IMR-90 (cell line): ENCODE measurements around the gene IQCK. TPM values are rescaled to one million over a fixed set of nuclear protein-coding genes. Genes with fewer than 3 reads are reported as not detected.
A peak's percentile ranks its signal among the peaks of the same experiment; 100 is the strongest.

Experiments used
- ATAC-seq: fragments of 200-7000 bp; cut with Tn5 transposase; 2 replicates; pipeline ENCODE4 v1.9.1; 2020; ENCODE audit warnings: low read depth, mild to moderate bottlenecking, moderate library complexity
- BruUV-seq: library from RNA; stranded (reverse); fragments of 400-500 nt; replicated peaks from 2 replicates; lab custom pipeline; 2021; lab: Mats Ljungman, UMichigan
- CTCF ChIA-PET: fragments of 300-600 bp; formaldehyde crosslinking; extraction: SDS; loops from one replicate; lab custom pipeline; 2021; ENCODE audit warnings: antibody characterized with exemption; lab: Yijun Ruan, JAX
- POLR2A ChIA-PET: fragments of 300-600 bp; sonication (Branson Sonifier 250); formaldehyde crosslinking; loops from one replicate; lab custom pipeline; 2022; ENCODE audit warnings: antibody characterized with exemption; ENCODE audit not compliant: unreplicated experiment; lab: Charles Lee
- DNase-seq: peaks from one replicate; pipeline ENCODE4 v3.0.0; 2013
- H2AFZ ChIP-seq: replicated peaks from 2 replicates; pipeline ENCODE3; 2013; ENCODE audit warnings: low read length, mild to moderate bottlenecking; ENCODE audit not compliant: poor library complexity
- H2AK5ac ChIP-seq: 2 replicates; pipeline ENCODE4 v1.6.1; 2013; ENCODE audit warnings: low read depth, low read length, inconsistent platforms
- H2AK9ac ChIP-seq: replicated peaks from 2 replicates; pipeline ENCODE3; 2013; ENCODE audit warnings: mild to moderate bottlenecking, low read depth, low read length, moderate library complexity; ENCODE audit not compliant: poor library complexity
- H2BK120ac ChIP-seq: 2 replicates; pipeline ENCODE4 v1.6.1; 2013; ENCODE audit warnings: low read depth, low read length, inconsistent platforms
- H2BK15ac ChIP-seq: 3 replicates; pipeline ENCODE4 v1.6.1; 2013; ENCODE audit warnings: low read depth, low read length, inconsistent platforms
- H2BK20ac ChIP-seq: 2 replicates; pipeline ENCODE4 v1.6.1; 2013; ENCODE audit warnings: low read depth, mild to moderate bottlenecking, inconsistent platforms, low read length, moderate library complexity
- H2BK5ac ChIP-seq: 2 replicates; pipeline ENCODE4 v1.6.1; 2013; ENCODE audit warnings: mild to moderate bottlenecking, low read depth, low read length, inconsistent platforms; ENCODE audit not compliant: poor library complexity, severe bottlenecking
- H3K14ac ChIP-seq: replicated peaks from 2 replicates; pipeline ENCODE4 v1.6.1; 2013; ENCODE audit warnings: low read depth, low read length, inconsistent platforms
- H3K18ac ChIP-seq: 2 replicates; pipeline ENCODE4 v1.6.1; 2013; ENCODE audit warnings: low read depth, low read length, control low read depth
- H3K23ac ChIP-seq: 2 replicates; pipeline ENCODE4 v1.6.1; 2013; ENCODE audit warnings: low read depth, low read length, inconsistent platforms
- H3K27ac ChIP-seq: 2 replicates; pipeline ENCODE4 v1.5.1; 2013; ENCODE audit warnings: mild to moderate bottlenecking, control low read depth, low read length; ENCODE audit not compliant: insufficient read depth
- H3K27me3 ChIP-seq: 2 replicates; pipeline ENCODE4 v1.6.1; 2013; ENCODE audit warnings: low read length; ENCODE audit not compliant: control insufficient read depth, insufficient read depth
- H3K36me3 ChIP-seq: 2 replicates; pipeline ENCODE4 v1.6.1; 2013; ENCODE audit warnings: low read length, mixed read lengths; ENCODE audit not compliant: control insufficient read depth, insufficient read depth
- H3K4ac ChIP-seq: 2 replicates; pipeline ENCODE4 v1.6.1; 2013; ENCODE audit warnings: low read depth, low read length, inconsistent platforms
- H3K4me1 ChIP-seq: 2 replicates; pipeline ENCODE4 v1.6.1; 2013; ENCODE audit warnings: low read length, mixed read lengths; ENCODE audit not compliant: control insufficient read depth, insufficient read depth
- H3K4me2 ChIP-seq: 2 replicates; pipeline ENCODE4 v1.6.1; 2013; ENCODE audit warnings: low read depth, mild to moderate bottlenecking, control low read depth, low read length, moderate library complexity
- H3K4me3 ChIP-seq: 2 replicates; pipeline ENCODE4 v1.5.1; 2013; ENCODE audit warnings: low read depth, mild to moderate bottlenecking, control low read depth, low read length, moderate library complexity; ENCODE audit not compliant: insufficient read depth
- H3K56ac ChIP-seq: 2 replicates; pipeline ENCODE4 v1.6.1; 2013; ENCODE audit warnings: low read length, inconsistent platforms; ENCODE audit not compliant: insufficient read depth; ENCODE audit errors: extremely low read depth
- H3K79me1 ChIP-seq, 2 experiments: 2 replicates each; pipeline ENCODE4 v1.6.1; 2013; ENCODE audit warnings: low read length in 2 of 2, inconsistent platforms in 1 of 2, low read depth in 1 of 2
- H3K9ac ChIP-seq: 2 replicates; pipeline ENCODE4 v1.6.1; 2013; ENCODE audit warnings: low read depth, low read length, control low read depth
- H3K9me1 ChIP-seq: 2 replicates; pipeline ENCODE4 v1.6.1; 2013; ENCODE audit warnings: low read length, inconsistent platforms; ENCODE audit not compliant: insufficient read depth
- H3K9me3 ChIP-seq: 2 replicates; pipeline ENCODE4 v1.6.1; 2013; ENCODE audit warnings: low read length; ENCODE audit not compliant: control insufficient read depth, insufficient read depth
- H4K20me1 ChIP-seq: 2 replicates; pipeline ENCODE4 v1.6.1; 2013; ENCODE audit warnings: low read length, inconsistent platforms; ENCODE audit not compliant: insufficient read depth
- H4K5ac ChIP-seq: 2 replicates; pipeline ENCODE4 v1.6.1; 2013; ENCODE audit warnings: mild to moderate bottlenecking, low read depth, low read length, control low read depth
- H4K8ac ChIP-seq, 2 experiments: 2 replicates each; pipeline ENCODE4 v1.6.1; 2013; ENCODE audit warnings: low read depth in 2 of 2, low read length in 2 of 2, control low read depth in 1 of 2, inconsistent platforms in 1 of 2
- H4K91ac ChIP-seq: 2 replicates; pipeline ENCODE4 v1.6.1; 2013; ENCODE audit warnings: low read depth, low read length, inconsistent platforms; ENCODE audit not compliant: insufficient read depth
- CEBPB ChIP-seq: IDR thresholded peaks from 2 replicates; pipeline ENCODE4 v1.6.1; 2012; ENCODE audit warnings: low read depth, low read length, improper control_type of control experiment
- SMC3 ChIP-seq: fragments of 150-350 bp; IDR thresholded peaks from 2 replicates; pipeline ENCODE4 v1.6.1; 2016; ENCODE audit warnings: low read depth, mild to moderate bottlenecking, antibody characterized with exemption, low read length, moderate library complexity
- WGBS, 2 experiments: methylation state at CpG; one replicate each; pipeline versions ENCODE4 v1.1.5 to v1.1.7; 2013; ENCODE audit warnings: missing lambda C conversion rate in 2 of 2; ENCODE audit not compliant: insufficient read length in 1 of 2; ENCODE audit errors: extremely low coverage in 2 of 2; 5-methylcytosine and 5-hydroxymethylcytosine counted together
- dilution Hi-C: fragments of 300-500 bp; cut with HindIII; formaldehyde crosslinking; loops from one replicate; pipeline ENCODE4 v1.14.3; 2018; ENCODE audit warnings: low sequenced_read_pairs; ENCODE audit not compliant: unreplicated experiment
- in situ Hi-C: fragments of 300-500 bp; cut with MboI; formaldehyde crosslinking; loops from 3 replicates; pipeline ENCODE4 v1.14.3; 2019; ENCODE audit warnings: low sequenced_read_pairs, inconsistent platforms, mixed read lengths
- intact Hi-C: fragments of 100-400 bp; cut with micrococcal nuclease; formaldehyde crosslinking; loops from 2 replicates; pipeline ENCODE4 v1.10.0; 2022
- polyA plus RNA-seq, 3 experiments: library from polyadenylated mRNA; depleted of rRNA; stranded (reverse); fragments of >200 nt; gene quantifications; 2 replicates each; pipeline ENCODE4 v1.2.3, GENCODE V29; 2012; ENCODE audit warnings: low replicate concordance in 1 of 3
- total RNA-seq: library from RNA; depleted of rRNA; stranded (reverse); fragments of >200 nt; gene quantifications from 2 replicates; pipeline ENCODE4 v1.2.3, GENCODE V29; 2012

IQCK gene
- total and polyA plus RNA-seq, 2 of the 4 experiments (the other 2 are of a cell fraction), result 4.1 to 5.4 TPM

DNA sequence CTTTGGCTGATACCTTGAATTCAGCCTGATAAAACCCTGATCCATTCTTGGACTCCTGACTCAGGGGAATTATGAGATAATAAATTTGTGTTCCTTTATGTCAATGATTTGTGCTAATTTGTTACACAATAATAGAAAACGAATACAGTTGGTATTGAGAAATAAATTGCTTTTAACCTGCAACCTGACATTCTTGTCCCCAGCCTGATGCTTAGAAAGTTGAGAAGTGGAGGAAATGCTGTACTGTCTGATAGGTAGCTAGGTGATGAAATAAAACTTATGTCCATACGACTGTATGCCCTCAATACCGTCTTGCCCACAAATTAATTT, 10.5 kb downstream of the IQCK start:
- no peak for DNase-seq
- BruUV-seq, result no TSS peak
- Histone ChIP-seq H2AK9ac (no peak overlapping the region), H3K36me3 (no peaks in the 10 kb centered on the region), H4K5ac (no peak overlapping the region), H2AFZ (no peak overlapping the region), H3K4ac (no peak overlapping the region), H3K4me1 (no peaks in the 10 kb centered on the region), H2BK20ac (no peak overlapping the region), H4K91ac (no peak overlapping the region), H3K79me1 (no peaks in the 10 kb centered on the region; a peak in 2 of 4 replicates), H3K27me3 (no peaks in the 10 kb centered on the region), H3K14ac (no peak overlapping the region), H4K8ac (no peak overlapping the region), H3K4me2 (no peak overlapping the region), H2BK5ac (no peak overlapping the region), H3K9ac (no peak overlapping the region), H2BK15ac (no peak overlapping the region), H3K9me3 (no peaks in the 10 kb centered on the region), H3K9me1 (no peaks in the 10 kb centered on the region), H2AK5ac (no peak overlapping the region), H4K20me1 (no peaks in the 10 kb centered on the region), H3K18ac (no peak overlapping the region), H3K4me3 (no peak overlapping the region), H2BK120ac (no peak overlapping the region), H3K23ac (no peak overlapping the region), H3K56ac (no peak overlapping the region), H3K27ac (no peak overlapping the region)
- dilution Hi-C loops, result no loop called here
- ATAC-seq, result no peak
- WGBS, 2 experiments, result no CpG with 5 or more reads among the region's 3 CpGs
- ChIA-PET CTCF (no interaction called here), POLR2A (no interaction called here)
- intact Hi-C loops, result no loop called here
- in situ Hi-C loops, result no loop called here
- 0 out of 2 replicates have a peak, but pooled peaks have one; percentile 16 for TF ChIP-seq CEBPB
- no peak for TF ChIP-seq SMC3
